ENCODE results near the gene CCDC92B.
"Not testable (repeated sequence)": the region's sequence is repeated elsewhere in the genome, so short reads cannot be mapped to it uniquely, and the experiment has no call there.

- TF ChIP-seq CTCF (IDR thresholded peaks at IDR 0.05; ENCODE audit: poor library complexity); EZH2 (IDR thresholded peaks at IDR 0.05; ENCODE audit: borderline replicate concordance); EZH2phosphoT487 (IDR thresholded peaks at IDR 0.05; ENCODE audit: low read depth, severe bottlenecking, unreplicated experiment): not testable (repeated sequence)
Observed at GRCh38 chr17:2781598-2781997, 32.1 kb upstream of the CCDC92B start.
